Chondrocyte (in vitro differentiated cells): ENCODE measurements around the gene NOP53. TPM values are rescaled to one million over a fixed set of nuclear protein-coding genes. Genes with fewer than 3 reads are reported as not detected.
"Not testable (repeated sequence)": the region's sequence is repeated elsewhere in the genome, so short reads cannot be mapped to it uniquely, and the experiment has no call there.

Experiments
- DNase-seq: peaks from one replicate; pipeline ENCODE4 v3.0.0; 2021; ENCODE audit warnings: mixed read lengths, low spot score
- H3K27ac Mint-ChIP-seq: one replicate; pipeline ENCODE4 v1.8.0; 2021; ENCODE audit warnings: mild to moderate bottlenecking, moderate library complexity, mixed read lengths; ENCODE audit not compliant: unreplicated experiment
- H3K27me3 Mint-ChIP-seq: 2 replicates; pipeline ENCODE4 v1.8.0; 2021; ENCODE audit warnings: low read depth, mixed read lengths
- H3K36me3 Mint-ChIP-seq: 2 replicates; pipeline ENCODE4 v1.8.0; 2021; ENCODE audit warnings: low read depth, mixed read lengths
- H3K4me1 Mint-ChIP-seq: 2 replicates; pipeline ENCODE4 v1.8.0; 2021; ENCODE audit warnings: low read depth, mild to moderate bottlenecking, mixed read lengths
- H3K4me3 Mint-ChIP-seq: one replicate; pipeline ENCODE4 v1.8.0; 2021; ENCODE audit warnings: mild to moderate bottlenecking, moderate library complexity, mixed read lengths; ENCODE audit not compliant: unreplicated experiment
- H3K9me3 Mint-ChIP-seq: 2 replicates; pipeline ENCODE4 v1.8.0; 2021; ENCODE audit warnings: low read depth, mixed read lengths
- total RNA-seq: library from RNA; stranded (reverse); gene quantifications from 3 replicates; pipeline ENCODE4 v1.2.1, GENCODE V29; 2021
- TF ChIP-seq, protein P1 (sequence below): fragments of 200-600 bp; sonication (generic); IDR thresholded peaks from 2 replicates; pipeline ENCODE4 v1.5.0; 2021; ENCODE audit warnings: antibody characterized with exemption, mild to moderate bottlenecking, moderate library complexity

Gene NOP53
- total RNA-seq, 1 donor from 2014 or later = 108 TPM

DNA sequence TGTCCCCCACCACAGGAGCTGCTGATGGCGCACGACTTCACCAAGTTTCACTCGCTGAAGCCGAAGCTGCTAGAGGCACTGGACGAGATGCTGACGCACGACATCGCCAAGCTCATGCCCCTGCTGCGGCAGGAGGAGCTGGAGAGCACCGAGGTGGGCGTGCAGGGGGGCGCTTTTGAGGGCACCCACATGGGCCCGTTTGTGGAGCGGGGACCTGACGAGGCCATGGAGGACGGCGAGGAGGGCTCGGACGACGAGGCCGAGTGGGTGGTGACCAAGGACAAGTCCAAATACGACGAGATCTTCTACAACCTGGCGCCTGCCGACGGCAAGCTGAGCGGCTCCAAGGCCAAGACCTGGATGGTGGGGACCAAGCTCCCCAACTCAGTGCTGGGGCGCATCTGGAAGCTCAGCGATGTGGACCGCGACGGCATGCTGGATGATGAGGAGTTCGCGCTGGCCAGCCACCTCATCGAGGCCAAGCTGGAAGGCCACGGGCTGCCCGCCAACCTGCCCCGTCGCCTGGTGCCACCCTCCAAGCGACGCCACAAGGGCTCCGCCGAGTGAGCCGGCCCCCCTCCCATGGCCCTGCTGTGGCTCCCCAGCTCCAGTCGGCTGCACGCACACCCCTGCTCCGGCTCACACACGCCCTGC lies 4.4 kb upstream of the NOP53 start:
- H3K9me3 Mint-ChIP-seq = no peaks in the 10 kb centered on the region
- H3K4me1 Mint-ChIP-seq = peaks cover 51% of the 10 kb centered on the region
- peak overlapping the region; percentile 99 for H3K27ac Mint-ChIP-seq
- no peaks in the 10 kb centered on the region for H3K27me3 Mint-ChIP-seq
- no peak overlapping the region for H3K4me3 Mint-ChIP-seq
- TF ChIP-seq, protein P1, sequence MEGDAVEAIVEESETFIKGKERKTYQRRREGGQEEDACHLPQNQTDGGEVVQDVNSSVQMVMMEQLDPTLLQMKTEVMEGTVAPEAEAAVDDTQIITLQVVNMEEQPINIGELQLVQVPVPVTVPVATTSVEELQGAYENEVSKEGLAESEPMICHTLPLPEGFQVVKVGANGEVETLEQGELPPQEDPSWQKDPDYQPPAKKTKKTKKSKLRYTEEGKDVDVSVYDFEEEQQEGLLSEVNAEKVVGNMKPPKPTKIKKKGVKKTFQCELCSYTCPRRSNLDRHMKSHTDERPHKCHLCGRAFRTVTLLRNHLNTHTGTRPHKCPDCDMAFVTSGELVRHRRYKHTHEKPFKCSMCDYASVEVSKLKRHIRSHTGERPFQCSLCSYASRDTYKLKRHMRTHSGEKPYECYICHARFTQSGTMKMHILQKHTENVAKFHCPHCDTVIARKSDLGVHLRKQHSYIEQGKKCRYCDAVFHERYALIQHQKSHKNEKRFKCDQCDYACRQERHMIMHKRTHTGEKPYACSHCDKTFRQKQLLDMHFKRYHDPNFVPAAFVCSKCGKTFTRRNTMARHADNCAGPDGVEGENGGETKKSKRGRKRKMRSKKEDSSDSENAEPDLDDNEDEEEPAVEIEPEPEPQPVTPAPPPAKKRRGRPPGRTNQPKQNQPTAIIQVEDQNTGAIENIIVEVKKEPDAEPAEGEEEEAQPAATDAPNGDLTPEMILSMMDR = no peak
- DNase-seq = no peak
- H3K36me3 Mint-ChIP-seq = peaks cover 30% of the 10 kb centered on the region

DNA sequence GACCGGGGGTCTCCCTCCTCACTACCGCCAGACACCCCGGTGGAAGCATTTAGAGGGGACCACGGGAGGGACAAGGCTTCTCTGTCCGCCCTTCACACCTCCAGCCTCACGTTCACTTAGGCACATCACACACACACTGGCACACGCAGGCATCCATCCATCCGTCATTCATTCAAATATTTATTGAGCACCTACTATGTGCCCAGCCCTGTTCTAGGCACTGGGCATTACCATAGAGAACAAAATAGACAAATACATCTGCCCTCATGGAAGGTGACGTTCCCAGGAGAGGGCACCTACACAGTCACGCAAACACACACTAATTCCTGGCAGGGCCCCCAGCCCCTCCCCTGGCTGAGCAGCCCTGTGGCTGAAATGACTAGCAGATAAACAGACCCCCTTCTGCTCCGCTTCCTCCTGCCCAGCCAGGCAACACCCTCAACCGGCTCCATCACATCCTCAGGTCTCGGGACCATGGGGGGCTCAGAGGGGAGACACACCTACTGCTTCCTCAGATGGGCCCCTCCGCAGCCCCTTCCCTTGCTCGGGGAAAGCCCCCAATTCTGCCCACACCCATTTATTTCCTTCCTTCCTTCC lies 3.7 kb upstream of the NOP53 start:
- DNase-seq = no peak
- Mint-ChIP-seq H3K36me3 (peaks cover 24% of the 10 kb centered on the region), H3K9me3 (no peaks in the 10 kb centered on the region), H3K27ac (peak overlapping the region; percentile 99), H3K27me3 (no peaks in the 10 kb centered on the region), H3K4me3 (peak overlapping the region; percentile 21), H3K4me1 (peaks cover 46% of the 10 kb centered on the region)
- TF ChIP-seq, protein P1 = no peak

DNA sequence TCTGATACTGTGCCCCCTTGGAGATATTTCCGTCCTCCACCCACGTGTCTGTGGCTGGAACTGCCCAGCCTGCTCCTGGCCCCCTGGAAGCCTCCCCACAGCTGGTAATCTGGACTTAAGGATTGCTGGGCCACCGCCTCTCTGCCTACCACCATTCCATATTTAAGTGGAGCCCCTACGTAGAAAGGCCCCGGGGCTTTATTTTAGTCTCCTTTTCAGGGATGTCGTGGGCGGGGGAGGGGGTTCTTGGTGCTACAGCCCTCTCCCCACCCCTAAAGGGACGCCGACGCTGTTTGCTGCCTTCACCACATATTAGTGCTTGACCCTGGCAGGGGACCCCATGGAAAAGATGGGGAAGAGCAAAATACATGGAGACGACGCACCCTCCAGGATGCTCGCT lies 2.7 kb upstream of the NOP53 start:
- TF ChIP-seq, protein P1 = no peak
- Mint-ChIP-seq H3K27me3 (no peaks in the 10 kb centered on the region), H3K27ac (peak overlapping the region; percentile 99), H3K36me3 (peaks cover 24% of the 10 kb centered on the region), H3K4me1 (peaks cover 50% of the 10 kb centered on the region), H3K4me3 (peak overlapping the region; percentile 60), H3K9me3 (no peaks in the 10 kb centered on the region)
- DNase-seq = no peak

DNA sequence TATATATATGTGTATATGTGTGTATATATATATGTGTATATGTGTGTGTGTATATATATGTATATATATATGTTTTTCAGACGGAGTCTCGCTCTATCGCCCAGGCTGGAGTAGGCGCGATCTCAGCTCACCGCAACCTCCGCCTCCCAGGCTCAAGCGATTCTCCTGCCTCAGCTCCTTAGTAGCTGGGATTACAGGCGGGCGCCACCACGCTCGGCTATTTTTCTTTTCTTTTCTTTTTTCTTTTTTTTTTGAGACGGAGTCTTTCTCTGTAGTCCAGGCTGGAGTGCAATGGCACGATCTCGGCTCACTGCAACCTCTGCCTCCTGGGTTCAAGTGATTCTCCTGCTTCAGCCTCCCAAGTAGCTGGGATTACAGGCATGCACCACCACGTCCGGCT lies 783 bp downstream of the NOP53 start:
- Mint-ChIP-seq H3K4me1 (peaks cover 47% of the 10 kb centered on the region), H3K4me3 (peak overlapping the region; percentile 98), H3K27ac (peak overlapping the region; percentile 66), H3K36me3 (peaks cover 16% of the 10 kb centered on the region)
- not testable (repeated sequence) for H3K27me3 Mint-ChIP-seq, H3K9me3 Mint-ChIP-seq, DNase-seq

DNA sequence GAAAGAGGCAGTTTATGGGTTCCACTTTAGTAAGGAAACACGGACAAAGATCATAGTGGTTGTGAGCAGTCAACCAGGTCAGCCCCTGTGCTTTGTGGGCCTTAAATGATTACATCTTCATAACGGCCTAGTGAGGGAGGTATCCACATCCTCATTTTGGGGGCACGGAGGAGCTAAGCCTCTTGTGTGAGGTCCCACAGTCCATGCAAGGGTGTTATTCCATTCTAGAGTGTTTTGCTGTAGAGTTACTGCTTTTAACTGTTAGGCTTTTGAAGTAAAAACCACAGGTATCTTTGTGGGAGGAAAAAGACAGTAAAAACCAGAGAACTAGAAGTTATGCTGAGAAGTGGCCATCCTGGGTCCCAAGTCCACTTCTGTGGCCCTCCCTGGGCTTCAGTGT lies 4.0 kb downstream of the NOP53 start:
- Mint-ChIP-seq H3K27me3 (no peaks in the 10 kb centered on the region), H3K27ac (no peak overlapping the region), H3K36me3 (peaks cover 25% of the 10 kb centered on the region), H3K4me1 (peaks cover 16% of the 10 kb centered on the region), H3K4me3 (no peak overlapping the region), H3K9me3 (no peaks in the 10 kb centered on the region)
- DNase-seq = no peak
- TF ChIP-seq, protein P1 = no peak

DNA sequence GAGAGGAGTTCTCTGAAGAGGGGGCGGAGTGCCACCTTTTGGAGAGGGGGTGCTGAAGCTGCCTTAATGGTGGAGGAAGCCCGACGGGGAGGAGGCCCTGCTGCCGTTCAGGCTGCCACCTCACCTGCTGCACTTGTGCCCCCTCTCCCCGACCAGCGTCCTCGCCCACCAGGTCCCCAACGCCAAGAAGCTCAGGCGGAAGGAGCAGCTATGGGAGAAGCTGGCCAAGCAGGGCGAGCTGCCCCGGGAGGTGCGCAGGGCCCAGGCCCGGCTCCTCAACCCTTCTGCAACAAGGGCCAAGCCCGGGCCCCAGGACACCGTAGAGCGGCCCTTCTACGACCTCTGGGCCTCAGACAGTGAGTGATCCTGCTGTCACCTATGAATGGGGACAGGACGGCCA lies 5.4 kb downstream of the NOP53 start:
- no peaks in the 10 kb centered on the region for H3K27me3 Mint-ChIP-seq
- no peak overlapping the region for H3K4me3 Mint-ChIP-seq
- peaks cover 5% of the 10 kb centered on the region for H3K4me1 Mint-ChIP-seq
- H3K9me3 Mint-ChIP-seq = no peaks in the 10 kb centered on the region
- H3K27ac Mint-ChIP-seq = no peak overlapping the region
- TF ChIP-seq, protein P1 = no peak
- H3K36me3 Mint-ChIP-seq = peaks cover 25% of the 10 kb centered on the region
- no peak for DNase-seq
